ENCODE results near the gene SRRD. TPM values are rescaled to one million over a fixed set of nuclear protein-coding genes. Genes with fewer than 3 reads are reported as not detected.

SRRD gene
- total RNA-seq, 6 donors from 2014 or later, result 6.2 to 25.9 (median 11.3) TPM

DNA sequence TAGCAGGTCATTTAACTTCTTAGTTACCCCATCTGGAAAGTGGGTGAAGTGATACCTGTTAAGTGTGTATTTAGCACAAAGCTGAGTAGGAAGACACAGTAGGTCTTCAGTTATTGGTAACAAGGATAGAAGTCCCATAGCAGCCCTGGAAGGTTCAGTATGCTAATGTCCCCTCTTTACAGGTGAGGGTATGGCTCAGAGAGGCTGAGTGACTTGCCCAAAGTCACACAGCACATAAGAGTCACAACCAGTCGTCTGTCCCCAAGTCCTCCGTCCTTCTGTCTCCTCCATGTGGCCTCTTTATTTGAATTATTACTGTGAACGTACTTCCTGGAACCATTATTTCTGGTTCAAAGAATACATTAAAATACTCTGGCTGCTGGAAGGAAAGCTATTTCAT lies 44.1 kb upstream of the SRRD start:
- TF ChIP-seq, protein P1, sequence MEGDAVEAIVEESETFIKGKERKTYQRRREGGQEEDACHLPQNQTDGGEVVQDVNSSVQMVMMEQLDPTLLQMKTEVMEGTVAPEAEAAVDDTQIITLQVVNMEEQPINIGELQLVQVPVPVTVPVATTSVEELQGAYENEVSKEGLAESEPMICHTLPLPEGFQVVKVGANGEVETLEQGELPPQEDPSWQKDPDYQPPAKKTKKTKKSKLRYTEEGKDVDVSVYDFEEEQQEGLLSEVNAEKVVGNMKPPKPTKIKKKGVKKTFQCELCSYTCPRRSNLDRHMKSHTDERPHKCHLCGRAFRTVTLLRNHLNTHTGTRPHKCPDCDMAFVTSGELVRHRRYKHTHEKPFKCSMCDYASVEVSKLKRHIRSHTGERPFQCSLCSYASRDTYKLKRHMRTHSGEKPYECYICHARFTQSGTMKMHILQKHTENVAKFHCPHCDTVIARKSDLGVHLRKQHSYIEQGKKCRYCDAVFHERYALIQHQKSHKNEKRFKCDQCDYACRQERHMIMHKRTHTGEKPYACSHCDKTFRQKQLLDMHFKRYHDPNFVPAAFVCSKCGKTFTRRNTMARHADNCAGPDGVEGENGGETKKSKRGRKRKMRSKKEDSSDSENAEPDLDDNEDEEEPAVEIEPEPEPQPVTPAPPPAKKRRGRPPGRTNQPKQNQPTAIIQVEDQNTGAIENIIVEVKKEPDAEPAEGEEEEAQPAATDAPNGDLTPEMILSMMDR (IDR thresholded peaks at IDR 0.05), result no peak
- no peak for TF ChIP-seq POLR2AphosphoS5 (IDR thresholded peaks at IDR 0.05)
- no peak for TF ChIP-seq EP300 (IDR thresholded peaks at IDR 0.05)
- TF ChIP-seq POLR2A (IDR thresholded peaks at IDR 0.05), result no peak
- 78 to 87% methylated on average over 3 of the region's 3 CpGs for WGBS, 2 donors
- H3K4me3 ChIP-seq, result no peak overlapping the region
- DNase-seq (no peak), ATAC-seq (ENCODE audit: low FRiP score in 2 of 2) (no peak)
- H3K36me3 ChIP-seq, result no peaks in the 10 kb centered on the region
- H3K27ac ChIP-seq, result no peak overlapping the region
- H3K9me3 ChIP-seq, result no peaks in the 10 kb centered on the region
- H3K27me3 ChIP-seq, result no peaks in the 10 kb centered on the region
- H3K4me1 ChIP-seq, result no peaks in the 10 kb centered on the region

DNA sequence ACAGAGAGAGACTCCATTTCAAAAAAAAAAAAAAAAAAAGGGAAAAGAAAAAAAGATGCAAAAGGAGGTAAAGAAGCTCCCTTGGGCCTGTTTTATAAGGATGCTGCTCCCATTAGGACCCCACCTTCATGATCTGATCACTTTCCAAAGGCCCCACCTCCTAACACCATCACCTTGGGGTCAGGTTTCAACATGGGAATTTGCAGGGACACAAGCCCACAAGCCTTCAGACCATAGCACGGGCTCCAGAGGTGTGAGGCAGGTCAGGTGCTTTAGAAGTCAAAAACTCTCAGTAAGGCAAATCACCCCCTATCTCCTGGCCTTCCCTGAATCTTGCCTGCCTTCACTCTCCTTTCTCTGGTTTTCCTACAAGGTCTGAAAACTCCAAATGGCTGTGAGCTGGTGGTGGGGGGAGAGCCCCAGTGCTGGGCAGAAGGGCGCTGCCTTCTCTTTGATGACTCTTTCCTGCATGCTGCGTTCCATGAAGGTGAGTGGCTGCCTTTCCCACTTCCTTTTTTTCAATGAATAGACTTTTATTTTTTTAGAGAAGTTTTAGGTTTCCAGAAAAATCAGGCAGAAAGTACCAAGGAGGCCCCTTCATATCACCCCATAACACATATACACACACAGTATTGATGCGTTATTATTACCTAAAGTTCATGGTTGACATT lies 41.5 kb upstream of the SRRD start:
- H3K27ac ChIP-seq, result no peak overlapping the region
- H3K4me1 ChIP-seq, result no peaks in the 10 kb centered on the region
- no peaks in the 10 kb centered on the region for H3K9me3 ChIP-seq
- H3K27me3 ChIP-seq, result no peaks in the 10 kb centered on the region
- TF ChIP-seq EP300 (IDR thresholded peaks at IDR 0.05) (no peak), POLR2A (IDR thresholded peaks at IDR 0.05) (no peak), POLR2AphosphoS5 (IDR thresholded peaks at IDR 0.05) (no peak)
- TF ChIP-seq, protein P1 (IDR thresholded peaks at IDR 0.05), result no peak
- no peak overlapping the region for H3K4me3 ChIP-seq
- 79 to 86% methylated on average over 4 of the region's 4 CpGs for WGBS, 2 donors
- no peak for DNase-seq
- ATAC-seq (ENCODE audit: low FRiP score in 2 of 2), result no peak
- H3K36me3 ChIP-seq, result no peaks in the 10 kb centered on the region

DNA sequence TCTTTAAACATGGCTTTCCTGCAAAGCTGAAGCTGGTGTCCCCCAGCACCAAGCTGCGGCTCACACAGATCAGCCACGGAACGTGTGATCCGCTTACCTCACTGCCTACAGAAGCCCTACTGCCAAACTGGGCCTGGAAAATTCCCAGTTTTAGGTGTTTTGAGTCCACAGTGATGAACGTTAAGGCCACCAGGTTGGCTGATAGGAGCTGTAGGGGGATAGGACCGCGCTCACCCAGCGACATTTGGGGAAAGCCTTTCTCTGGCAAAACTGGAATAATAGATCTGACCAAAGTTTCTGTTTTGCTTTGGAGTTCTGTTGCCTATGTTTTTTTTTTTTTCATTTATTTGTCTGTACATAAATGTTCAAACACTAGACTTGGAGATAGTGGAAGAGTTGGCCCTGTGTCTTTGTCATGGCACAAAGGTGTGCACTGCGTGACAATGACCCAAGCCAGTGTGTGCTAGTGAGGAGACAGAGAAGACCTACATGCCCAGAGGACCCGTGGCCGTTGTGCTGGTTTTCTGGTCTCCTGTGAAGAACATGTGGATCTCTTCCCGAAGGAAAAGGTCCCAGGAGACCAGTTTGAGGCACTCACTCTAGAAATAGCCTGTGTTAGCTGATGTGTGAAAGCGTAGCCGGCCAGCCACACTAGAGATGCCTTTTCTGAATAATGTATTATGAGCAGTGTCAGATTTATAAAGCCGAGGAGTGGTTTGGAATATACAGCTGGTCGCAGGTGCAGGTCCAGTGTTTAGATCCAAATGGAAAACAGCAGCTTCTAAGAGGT lies 39.6 kb upstream of the SRRD start:
- no peak for ATAC-seq (ENCODE audit: low FRiP score in 2 of 2)
- H3K4me1 ChIP-seq, result no peaks in the 10 kb centered on the region
- H3K9me3 ChIP-seq, result no peaks in the 10 kb centered on the region
- DNase-seq, result no peak
- no peaks in the 10 kb centered on the region for H3K27me3 ChIP-seq
- H3K4me3 ChIP-seq, result no peak overlapping the region
- no peaks in the 10 kb centered on the region for H3K36me3 ChIP-seq
- 91 to 94% methylated on average over 15 to 16 of the region's 16 CpGs for WGBS, 2 donors
- TF ChIP-seq EP300 (IDR thresholded peaks at IDR 0.05) (no peak), POLR2AphosphoS5 (IDR thresholded peaks at IDR 0.05) (no peak), POLR2A (IDR thresholded peaks at IDR 0.05) (no peak)
- TF ChIP-seq, protein P1 (IDR thresholded peaks at IDR 0.05), result no peak
- H3K27ac ChIP-seq, result no peak overlapping the region

DNA sequence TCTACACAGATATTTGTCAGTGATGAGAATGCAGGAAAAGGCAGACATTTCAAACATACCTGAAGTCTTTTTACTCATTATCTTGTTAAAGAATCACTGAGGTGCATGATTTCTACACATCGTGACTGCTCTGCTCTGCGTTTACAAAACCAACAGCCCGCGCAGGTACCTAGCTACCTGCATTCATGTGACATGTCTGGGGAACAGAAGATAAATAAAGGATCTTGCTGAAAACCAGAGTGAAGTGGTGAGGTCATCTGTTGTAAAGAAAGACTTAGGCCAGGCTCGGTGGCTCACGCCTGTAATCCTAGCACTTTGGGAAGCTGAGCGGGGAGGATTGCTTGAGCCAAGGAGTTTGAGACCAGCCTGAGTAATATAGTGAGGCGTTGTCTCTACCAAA lies 38.9 kb upstream of the SRRD start:
- Histone ChIP-seq H3K9me3 (no peaks in the 10 kb centered on the region), H3K36me3 (peaks cover 0 to 1% (median 0%) of the 10 kb centered on the region in 4 donors), H3K4me3 (no peak overlapping the region), H3K27me3 (no peaks in the 10 kb centered on the region), H3K4me1 (no peaks in the 10 kb centered on the region), H3K27ac (no peak overlapping the region)
- ATAC-seq (ENCODE audit: low FRiP score in 2 of 2) (no peak), DNase-seq (no peak)
- TF ChIP-seq POLR2A (IDR thresholded peaks at IDR 0.05) (no peak), EP300 (IDR thresholded peaks at IDR 0.05) (no peak), POLR2AphosphoS5 (IDR thresholded peaks at IDR 0.05) (no peak)
- TF ChIP-seq, protein P1 (IDR thresholded peaks at IDR 0.05), result no peak
- 73 to 89% methylated on average over 7 to 8 of the region's 8 CpGs for WGBS, 2 donors

All from upper lobe of left lung (tissue), 6 donors.